ENCODE measurements around the gene LIN37. TPM values are rescaled to one million over a fixed set of nuclear protein-coding genes. Genes with fewer than 3 reads are reported as not detected.

LIN37 gene
- total RNA-seq, 1 donor from 2014 or later = 11.4 TPM

GRCh38 chr19:35719402-35720162 lies 28.8 kb upstream of the LIN37 start:
- H3K9me3 Mint-ChIP-seq = no peaks in the 10 kb centered on the region
- H3K27ac Mint-ChIP-seq = no peak overlapping the region
- TF ChIP-seq EZH2 (IDR thresholded peaks at IDR 0.05) (no peak), CTCF (IDR thresholded peaks at IDR 0.05) (no peak)
- H3K36me3 Mint-ChIP-seq = peaks cover 20% of the 10 kb centered on the region
- Histone ChIP-seq H3K4me3 (peak overlapping the region; percentile 73), H3K9ac (no peak overlapping the region), H3F3A (ENCODE audit: low read depth) (peaks cover 19% of the 10 kb centered on the region), H3K79me2 (ENCODE audit: low read depth) (peaks cover 22% of the 10 kb centered on the region), H3K4me1 (peaks cover 21% of the 10 kb centered on the region), H3K36me3 (no peaks in the 10 kb centered on the region), H2AFZ (replicated peaks) (no peak overlapping the region), H3K27ac (no peak overlapping the region), H3K4me2 (peak overlapping the region; percentile 87), H4K20me1 (ENCODE audit: low read depth) (peaks cover 23% of the 10 kb centered on the region), H3K27me3 (peaks cover 8% of the 10 kb centered on the region), H3K9me3 (ENCODE audit: low read depth) (no peaks in the 10 kb centered on the region)
- no peak for DNase-seq (ENCODE audit: low spot score)
- H3K4me1 Mint-ChIP-seq = peaks cover 27% of the 10 kb centered on the region
- peaks cover 8% of the 10 kb centered on the region for H3K27me3 Mint-ChIP-seq (ENCODE audit: insufficient read depth, low read depth)
- peak overlapping the region; percentile 94 for H3K4me3 Mint-ChIP-seq

- H3K4me2 ChIP-seq = no peak overlapping the region
- Mint-ChIP-seq H3K4me1 (peaks cover 22% of the 10 kb centered on the region), H3K9me3 (no peaks in the 10 kb centered on the region), H3K27me3 (ENCODE audit: insufficient read depth, low read depth) (peaks cover 6% of the 10 kb centered on the region), H3K36me3 (peaks cover 23% of the 10 kb centered on the region), H3K4me3 (peak overlapping the region; percentile 59), H3K27ac (no peak overlapping the region)
- peaks cover 23% of the 10 kb centered on the region for H4K20me1 ChIP-seq (ENCODE audit: low read depth)
- H3K4me1 ChIP-seq = peaks cover 16% of the 10 kb centered on the region
- no peak overlapping the region for H3K27ac ChIP-seq
- no peak for DNase-seq (ENCODE audit: low spot score)
- H3K9ac ChIP-seq = no peak overlapping the region
- no peak overlapping the region for H2AFZ ChIP-seq (replicated peaks)
- peaks cover 22% of the 10 kb centered on the region for H3K79me2 ChIP-seq (ENCODE audit: low read depth)
- H3K9me3 ChIP-seq (ENCODE audit: low read depth) = no peaks in the 10 kb centered on the region
- H3K36me3 ChIP-seq = no peaks in the 10 kb centered on the region
- H3K27me3 ChIP-seq = peaks cover 8% of the 10 kb centered on the region
- no peak overlapping the region for H3K4me3 ChIP-seq
- H3F3A ChIP-seq (ENCODE audit: low read depth) = peaks cover 19% of the 10 kb centered on the region
- no peak for TF ChIP-seq EZH2phosphoT487 (IDR thresholded peaks at IDR 0.05)
- TF ChIP-seq EZH2 (IDR thresholded peaks at IDR 0.05) = no peak
- no peak for TF ChIP-seq CTCF (IDR thresholded peaks at IDR 0.05)
Measured at GRCh38 chr19:35720163-35720524, 28.2 kb upstream of the LIN37 start.

GRCh38 chr19:35720648-35721047 lies 27.7 kb upstream of the LIN37 start:
- no peak for TF ChIP-seq EZH2 (IDR thresholded peaks at IDR 0.05)
- H3K27ac Mint-ChIP-seq = no peak overlapping the region
- peaks cover 22% of the 10 kb centered on the region for H3K4me1 Mint-ChIP-seq
- H3K4me3 Mint-ChIP-seq = peak overlapping the region; percentile 69
- no peak overlapping the region for H3K4me2 ChIP-seq
- peaks cover 23% of the 10 kb centered on the region for H4K20me1 ChIP-seq (ENCODE audit: low read depth)
- H3K9me3 Mint-ChIP-seq = no peaks in the 10 kb centered on the region
- H3K36me3 ChIP-seq = no peaks in the 10 kb centered on the region
- no peak overlapping the region for H3K9ac ChIP-seq
- DNase-seq (ENCODE audit: low spot score) = no peak
- peaks cover 27% of the 10 kb centered on the region for H3K36me3 Mint-ChIP-seq
- H3K27me3 Mint-ChIP-seq (ENCODE audit: insufficient read depth, low read depth) = peaks cover 6% of the 10 kb centered on the region
- H2AFZ ChIP-seq (replicated peaks) = no peak overlapping the region
- H3K9me3 ChIP-seq (ENCODE audit: low read depth) = no peaks in the 10 kb centered on the region
- peaks cover 16% of the 10 kb centered on the region for H3F3A ChIP-seq (ENCODE audit: low read depth)
- peaks cover 3% of the 10 kb centered on the region for H3K27me3 ChIP-seq
- H3K4me3 ChIP-seq = no peak overlapping the region
- H3K27ac ChIP-seq = no peak overlapping the region
- H3K4me1 ChIP-seq = peaks cover 10% of the 10 kb centered on the region
- H3K79me2 ChIP-seq (ENCODE audit: low read depth) = peaks cover 22% of the 10 kb centered on the region

- Histone ChIP-seq H3K4me1 (peaks cover 5% of the 10 kb centered on the region), H3K4me3 (no peak overlapping the region), H3K79me2 (ENCODE audit: low read depth) (peaks cover 22% of the 10 kb centered on the region), H4K20me1 (ENCODE audit: low read depth) (peaks cover 23% of the 10 kb centered on the region), H3F3A (ENCODE audit: low read depth) (peaks cover 9% of the 10 kb centered on the region), H3K9ac (no peak overlapping the region), H3K9me3 (ENCODE audit: low read depth) (no peaks in the 10 kb centered on the region), H3K27me3 (no peaks in the 10 kb centered on the region), H2AFZ (replicated peaks) (no peak overlapping the region), H3K27ac (no peak overlapping the region), H3K4me2 (no peak overlapping the region), H3K36me3 (no peaks in the 10 kb centered on the region)
- no peak for DNase-seq (ENCODE audit: low spot score)
- H3K4me3 Mint-ChIP-seq = no peak overlapping the region
- H3K36me3 Mint-ChIP-seq = peaks cover 32% of the 10 kb centered on the region
- no peak overlapping the region for H3K27ac Mint-ChIP-seq
- peaks cover 14% of the 10 kb centered on the region for H3K4me1 Mint-ChIP-seq
- H3K9me3 Mint-ChIP-seq = no peaks in the 10 kb centered on the region
- TF ChIP-seq EZH2phosphoT487 (IDR thresholded peaks at IDR 0.05) (no peak), CTCF (IDR thresholded peaks at IDR 0.05) (no peak), EZH2 (IDR thresholded peaks at IDR 0.05) (no peak)
- peaks cover 7% of the 10 kb centered on the region for H3K27me3 Mint-ChIP-seq (ENCODE audit: insufficient read depth, low read depth)
Measured at GRCh38 chr19:35721374-35721773, 27.0 kb upstream of the LIN37 start.
